GM19328 (cell line): ENCODE measurements around the gene TTYH2.

ENCODE experiments used
- ATAC-seq: cut with Tn5 transposase; IDR thresholded peaks from one replicate; pipeline ENCODE4 v1.9.1; 2021; ENCODE audit warnings: mild to moderate bottlenecking, moderate library complexity; ENCODE audit not compliant: unreplicated experiment

The TTYH2 gene

DNA sequence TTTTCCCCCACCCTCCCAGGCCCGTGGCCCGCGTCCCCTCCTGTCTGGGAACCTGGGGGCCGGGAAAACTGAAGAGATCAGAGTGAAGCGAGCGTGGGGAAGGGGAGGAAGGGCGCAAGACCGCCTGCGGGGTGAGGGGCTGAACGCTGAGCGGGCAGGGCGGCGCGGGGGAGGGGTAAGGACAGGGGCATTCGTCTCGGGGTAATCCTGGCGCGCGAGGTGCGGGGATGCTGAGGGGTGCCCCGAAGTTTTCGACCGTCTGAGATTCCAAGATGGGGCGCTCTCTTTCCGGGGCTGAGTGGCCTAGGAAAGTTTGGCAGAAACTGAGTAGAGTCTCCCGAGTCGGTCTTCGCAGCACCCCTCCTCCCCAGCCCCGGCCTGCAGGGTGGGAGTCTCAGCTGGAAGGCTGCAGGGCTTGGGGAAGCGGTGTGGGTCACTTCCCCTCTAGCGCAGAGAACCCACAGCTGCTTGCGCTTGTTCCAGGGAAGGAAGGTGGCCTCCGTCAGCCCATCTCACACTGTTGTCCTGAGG lies 555 bp downstream of the TTYH2 start:
- ATAC-seq = no peak

DNA sequence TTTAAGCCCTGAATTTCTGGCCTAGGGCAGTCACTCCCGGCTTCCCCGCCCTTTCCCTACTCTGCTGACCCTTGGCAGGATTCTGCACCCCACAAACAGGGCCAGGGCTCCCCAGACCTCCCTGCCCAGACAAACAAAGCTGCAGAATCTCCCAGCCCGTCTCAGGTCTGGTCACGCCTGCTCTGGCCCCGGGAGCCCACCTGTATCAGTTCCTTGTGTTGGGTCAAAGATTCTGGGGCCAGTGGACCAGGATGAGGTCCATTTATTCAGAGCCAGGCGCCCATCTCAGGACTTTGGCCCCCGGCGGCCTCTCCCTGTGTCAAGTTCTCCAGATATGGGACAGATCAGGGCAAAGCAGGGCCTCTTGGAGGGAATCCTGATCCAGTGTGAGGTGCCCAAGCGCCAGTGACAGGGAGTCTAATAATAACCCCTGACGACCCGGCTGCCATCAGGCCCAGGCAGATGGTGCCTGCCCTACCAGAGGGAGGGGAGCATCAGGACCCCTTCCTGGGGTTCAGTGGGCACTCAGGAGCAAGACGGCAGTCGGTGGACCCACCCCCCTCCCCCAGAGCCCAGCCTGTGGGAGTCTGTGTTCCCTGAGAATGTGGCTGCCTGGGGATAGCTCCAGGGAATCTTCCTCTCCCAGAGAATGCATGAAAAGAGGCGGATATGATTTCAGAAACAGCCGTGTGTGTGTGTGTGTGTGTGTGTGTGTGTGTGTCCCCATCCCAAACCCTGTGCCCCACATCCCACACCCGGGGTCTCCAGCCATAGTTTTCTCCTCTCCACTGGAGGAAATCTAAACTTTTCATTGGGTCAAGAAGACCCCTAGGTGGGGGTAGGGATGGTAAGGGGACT lies 1.3 kb downstream of the TTYH2 start:
- ATAC-seq = no peak

GRCh38 chr17:74215342-74215727 lies 2.0 kb downstream of the TTYH2 start:
- ATAC-seq = no peak

DNA sequence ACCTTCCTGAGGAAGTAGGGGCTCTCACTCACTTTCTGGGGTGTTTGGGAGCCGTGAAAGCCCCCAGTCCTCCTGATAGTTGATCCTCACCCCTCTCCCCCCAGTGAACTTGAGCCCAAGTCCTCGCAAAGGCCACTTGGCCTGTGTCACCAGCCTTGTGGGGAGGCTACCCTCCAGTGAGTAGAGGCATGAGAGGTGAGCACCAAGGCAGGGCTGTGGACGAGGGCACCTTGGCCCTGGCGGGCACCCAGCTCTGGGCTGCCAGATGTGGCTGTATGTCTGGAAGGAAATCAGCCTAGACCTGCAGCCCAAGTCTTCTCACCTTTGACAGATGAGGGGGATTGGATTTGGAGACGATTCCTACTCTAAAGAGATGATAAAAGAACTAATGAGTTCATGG lies 3.1 kb downstream of the TTYH2 start:
- no peak for ATAC-seq

DNA sequence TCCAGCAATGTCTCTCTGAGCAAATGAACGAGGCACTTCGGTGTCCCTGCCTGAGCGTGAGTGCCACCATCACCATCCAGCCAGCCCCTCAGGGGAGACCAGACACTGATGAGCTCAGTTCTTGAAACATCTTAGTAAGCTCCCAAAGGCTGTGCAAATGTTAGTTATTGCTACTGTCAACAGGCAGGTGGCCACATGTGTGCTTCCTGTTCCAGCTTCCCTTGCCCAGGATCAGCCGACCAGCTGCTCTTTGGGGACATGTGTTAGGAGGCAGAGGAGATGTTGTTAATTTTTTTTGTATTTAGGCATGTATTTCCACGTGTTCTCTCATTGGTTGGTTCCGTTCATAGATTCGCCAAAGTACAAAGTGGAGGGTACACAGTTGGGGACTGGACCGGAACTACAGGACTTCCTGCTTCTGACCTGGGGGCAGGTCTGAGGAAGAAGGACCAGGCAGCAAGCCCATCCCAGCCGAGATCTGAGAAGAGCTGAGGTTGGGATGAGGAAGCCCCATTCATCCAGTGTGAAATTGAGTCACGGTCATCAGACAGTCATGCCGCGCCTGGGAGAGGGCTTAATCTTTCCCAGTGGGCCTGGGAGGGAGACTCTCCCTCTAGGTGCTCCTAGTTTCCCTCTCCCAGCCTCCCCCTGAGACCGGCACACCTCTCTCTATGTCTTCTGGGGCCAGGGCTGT lies 3.8 kb downstream of the TTYH2 start:
- ATAC-seq = no peak

GRCh38 chr17:74217888-74218287 lies 4.5 kb downstream of the TTYH2 start:
- ATAC-seq = no peak

DNA sequence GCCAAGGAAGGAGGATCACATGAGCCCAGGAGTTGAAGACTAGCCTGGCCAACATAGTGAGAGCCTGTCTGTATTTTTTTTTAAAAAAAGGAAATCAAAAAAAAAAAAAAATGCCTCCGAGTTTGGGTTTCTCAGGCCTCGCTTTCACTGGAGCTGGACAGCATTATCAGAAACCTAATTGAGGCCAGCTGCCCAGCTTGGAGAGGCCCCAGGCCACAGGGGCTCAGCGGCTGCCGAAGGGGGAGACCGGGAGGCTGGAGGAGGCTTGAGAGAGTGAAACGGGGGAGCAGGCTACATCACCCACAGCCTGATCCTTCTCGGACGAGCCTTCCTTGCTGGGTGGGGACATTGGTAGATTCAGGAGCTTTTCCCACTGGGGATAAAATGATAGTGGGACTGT lies 5.1 kb downstream of the TTYH2 start:
- ATAC-seq = no peak

GRCh38 chr17:74219576-74220133 lies 6.3 kb downstream of the TTYH2 start:
- no peak for ATAC-seq

DNA sequence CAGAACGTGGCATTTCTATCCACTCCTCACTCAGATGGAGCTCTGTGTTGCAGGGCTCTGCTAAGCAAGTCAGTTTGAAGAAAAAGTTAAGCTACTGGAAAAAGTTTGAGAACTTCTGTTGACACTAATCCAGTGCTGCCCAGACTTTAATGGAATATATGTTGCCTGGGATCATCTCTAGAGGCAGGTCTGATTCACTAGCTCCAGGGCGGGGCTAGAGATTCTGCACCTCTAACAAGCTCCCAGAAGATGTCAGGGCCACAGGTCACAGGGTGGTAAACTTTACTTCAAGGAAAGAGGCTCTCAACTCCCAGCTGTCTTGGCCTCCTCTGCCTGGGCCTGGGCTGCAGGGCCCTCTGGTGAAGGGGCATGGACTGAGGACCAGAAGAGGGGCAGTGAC lies 6.8 kb downstream of the TTYH2 start:
- no peak for ATAC-seq

DNA sequence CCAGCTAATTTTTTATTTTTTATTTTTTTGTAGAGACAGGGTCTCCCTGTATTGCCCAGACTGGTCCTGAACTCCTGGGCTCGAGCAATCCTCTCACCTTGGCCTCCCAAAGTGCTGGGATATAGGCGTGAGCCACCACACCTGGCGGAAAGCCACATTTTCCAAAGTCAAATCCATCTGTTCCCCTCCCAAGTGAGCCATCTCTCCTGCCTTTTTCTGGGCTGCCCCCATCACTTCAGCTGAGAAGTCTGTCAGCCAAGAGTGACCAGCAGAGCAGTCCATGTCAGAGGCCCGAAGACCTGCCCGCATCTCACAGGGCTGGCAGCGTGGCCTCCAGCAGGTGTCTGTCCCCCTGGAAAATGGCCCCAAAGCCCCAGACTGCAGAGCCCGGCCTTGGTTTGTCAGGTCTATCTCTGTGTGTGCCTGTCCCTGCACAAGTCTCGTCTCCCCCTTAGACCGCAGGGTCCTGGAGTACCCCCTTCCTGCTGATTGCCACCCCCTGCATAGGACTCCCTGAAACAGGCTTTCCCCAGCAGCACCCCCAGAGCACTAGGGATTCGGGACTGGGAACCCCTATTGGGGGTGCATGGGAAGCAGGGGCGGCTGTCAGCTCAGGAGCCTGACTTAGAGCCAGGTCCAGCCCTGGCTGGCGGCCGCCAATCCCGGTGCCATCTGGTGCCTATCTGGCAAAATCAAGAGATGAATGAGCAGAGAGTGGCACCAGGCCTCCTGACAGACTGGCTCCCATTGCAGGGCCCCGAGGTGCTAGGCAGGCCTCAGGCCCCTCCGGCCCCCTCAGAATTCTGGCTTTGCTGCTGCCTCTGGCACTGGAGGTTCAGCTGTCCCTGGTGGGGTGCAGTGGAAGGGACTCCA lies 7.8 kb downstream of the TTYH2 start:
- no peak for ATAC-seq

DNA sequence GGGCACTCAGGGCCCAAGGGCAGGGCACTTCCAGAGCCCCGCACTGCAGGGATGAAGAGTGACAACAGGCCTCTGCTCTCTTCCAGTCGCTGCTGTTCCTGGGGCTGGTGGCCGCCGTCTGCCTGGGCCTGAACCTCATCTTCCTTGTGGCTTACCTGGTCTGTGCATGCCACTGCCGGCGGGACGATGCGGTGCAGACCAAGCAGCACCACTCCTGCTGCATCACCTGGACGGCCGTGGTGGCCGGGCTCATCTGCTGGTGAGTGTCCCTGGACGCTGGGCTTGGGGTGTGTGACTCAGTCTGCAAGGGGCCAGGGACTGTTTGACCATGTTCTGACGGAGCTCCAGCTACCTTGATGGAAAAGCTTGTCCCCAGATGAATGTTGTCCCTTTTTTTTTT lies 9.0 kb downstream of the TTYH2 start:
- no peak for ATAC-seq

DNA sequence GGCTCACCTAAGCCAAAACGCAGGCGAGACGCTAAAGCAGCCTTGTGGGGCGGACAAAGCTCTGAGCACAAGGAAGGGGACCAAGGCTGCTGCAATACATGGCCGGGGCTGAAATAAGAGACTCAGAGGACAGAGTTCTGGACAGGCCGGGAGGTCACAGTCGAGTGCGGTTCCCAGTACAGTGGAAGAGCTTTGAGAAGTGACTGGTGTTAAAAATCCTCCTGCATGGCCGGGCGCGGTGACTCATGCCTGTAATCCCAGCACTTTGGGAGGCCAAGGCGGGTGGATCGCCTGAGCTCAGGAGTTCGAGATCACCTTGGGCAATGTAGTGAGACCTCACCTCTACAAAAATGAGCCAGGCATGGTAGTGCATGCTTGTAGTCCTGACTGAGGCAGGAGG lies 10.5 kb downstream of the TTYH2 start:
- ATAC-seq = no peak

GRCh38 chr17:74224959-74225725 lies 11.8 kb downstream of the TTYH2 start:
- ATAC-seq = no peak

- ATAC-seq = no peak
These were observed 12.9 kb downstream of the TTYH2 start for GRCh38 chr17:74226252-74226651.

- no peak for ATAC-seq
These were observed 14.1 kb downstream of the TTYH2 start for GRCh38 chr17:74227271-74228080.

- no peak for ATAC-seq
These were observed 15.1 kb downstream of the TTYH2 start for GRCh38 chr17:74228306-74228978.

DNA sequence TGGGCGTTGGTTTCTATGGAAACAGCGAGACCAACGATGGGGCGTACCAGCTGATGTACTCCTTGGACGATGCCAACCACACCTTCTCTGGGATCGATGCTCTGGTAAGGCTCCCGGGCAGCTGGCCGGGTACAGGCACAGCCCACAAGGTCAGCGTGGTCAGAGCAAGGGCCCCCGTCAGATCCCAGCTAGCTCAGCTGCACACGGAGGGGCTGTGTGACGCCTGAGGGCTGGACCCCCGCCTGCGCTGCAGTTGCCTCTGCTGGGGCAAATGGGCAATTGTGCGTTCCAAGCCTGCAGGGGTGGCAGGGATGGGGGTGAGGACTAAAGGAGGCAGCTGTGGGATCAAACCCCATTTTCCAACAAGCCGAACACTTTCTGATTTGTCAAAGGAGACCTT lies 17.5 kb downstream of the TTYH2 start:
- no peak for ATAC-seq

- no peak for ATAC-seq
These were observed 18.8 kb downstream of the TTYH2 start for GRCh38 chr17:74231928-74232907.
